NCI-H1436 treated with DMSO at 0.1 percent for 48 hours (cell line): ENCODE results near the gene PDPR.
"Not testable (repeated sequence)": the region's sequence is repeated elsewhere in the genome, so short reads cannot be mapped to it uniquely, and the experiment has no call there.

Experiments
- DNase-seq: peaks from one replicate; lab custom pipeline; 2025; lab: John Stamatoyannopoulos, UW

Gene PDPR

GRCh38 chr16:70128844-70129243 is 14.7 kb downstream of the PDPR start:
- not testable (repeated sequence) for DNase-seq

GRCh38 chr16:70135796-70136195 is 21.7 kb downstream of the PDPR start:
- not testable (repeated sequence) for DNase-seq

GRCh38 chr16:70136595-70136994 is 22.5 kb downstream of the PDPR start:
- not testable (repeated sequence) for DNase-seq

- not testable (repeated sequence) for DNase-seq
These were observed 28.6 kb downstream of the PDPR start for GRCh38 chr16:70142739-70143138.

- not testable (repeated sequence) for DNase-seq
These were observed 29.2 kb downstream of the PDPR start for GRCh38 chr16:70143231-70143895.

- not testable (repeated sequence) for DNase-seq
These were observed 33.7 kb downstream of the PDPR start for GRCh38 chr16:70147853-70148252.

- DNase-seq = not testable (repeated sequence)
These were observed 34.3 kb downstream of the PDPR start for GRCh38 chr16:70148453-70148852.

GRCh38 chr16:70149296-70149695 is 35.2 kb downstream of the PDPR start:
- not testable (repeated sequence) for DNase-seq

- DNase-seq = no peak
These were observed 37.3 kb downstream of the PDPR start for GRCh38 chr16:70151391-70151790.

- no peak for DNase-seq
These were observed 37.9 kb downstream of the PDPR start for GRCh38 chr16:70151941-70152509.

GRCh38 chr16:70152578-70153302 is 38.6 kb downstream of the PDPR start:
- no peak for DNase-seq

GRCh38 chr16:70154736-70155135 is 40.6 kb downstream of the PDPR start:
- DNase-seq = not testable (repeated sequence)

GRCh38 chr16:70156207-70156978 is 42.3 kb downstream of the PDPR start:
- DNase-seq = no peak

GRCh38 chr16:70157105-70157476 is 43.0 kb downstream of the PDPR start:
- DNase-seq = no peak

- DNase-seq = no peak
These were observed 43.5 kb downstream of the PDPR start for GRCh38 chr16:70157477-70158260.

- no peak for DNase-seq
These were observed 44.3 kb downstream of the PDPR start for GRCh38 chr16:70158261-70158939.

GRCh38 chr16:70159355-70160348 is 45.5 kb downstream of the PDPR start:
- no peak for DNase-seq

GRCh38 chr16:70160388-70160787 is 46.3 kb downstream of the PDPR start:
- DNase-seq = no peak

- no peak for DNase-seq
These were observed 46.7 kb downstream of the PDPR start for GRCh38 chr16:70160821-70161220.

- DNase-seq = no peak
These were observed 47.2 kb downstream of the PDPR start for GRCh38 chr16:70161350-70161749.
